GM12892 (cell line): Measurements from ENCODE around the gene OAS2.

Experiments used
- POLR2A ChIP-seq: IDR thresholded peaks from 2 replicates; pipeline ENCODE4 v1.6.1; 2011; ENCODE audit warnings: low read depth, low read length, control low read depth
- POLR2AphosphoS5 ChIP-seq: IDR thresholded peaks from 2 replicates; pipeline ENCODE4 v1.6.1; 2011; ENCODE audit warnings: low read depth, low read length, control low read depth
- TAF1 ChIP-seq: IDR thresholded peaks from 2 replicates; pipeline ENCODE4 v1.6.1; 2011; ENCODE audit warnings: low read depth, mild to moderate bottlenecking, control low read depth, low read length, borderline replicate concordance

- no peak for TF ChIP-seq POLR2AphosphoS5
- no peak for TF ChIP-seq POLR2A
- TF ChIP-seq TAF1 = no peak
Measured at GRCh38 chr12:112947314-112947713, 31.0 kb upstream of the OAS2 start.
